Hepatocyte (in vitro differentiated cells): Measurements from ENCODE around the gene VTA1. TPM values are rescaled to one million over a fixed set of nuclear protein-coding genes. Genes with fewer than 3 reads are reported as not detected.

Experiments used
- DNase-seq: peaks from one replicate; pipeline ENCODE4 v3.0.0-alpha.2; 2016; ENCODE audit warnings: low spot score
- H2AFZ ChIP-seq: fragments of 200-600 bp; sonication (generic); 2 replicates; pipeline ENCODE4 v1.6.0; 2016; ENCODE audit warnings: antibody characterized with exemption, mild to moderate bottlenecking
- H3K27ac ChIP-seq: fragments of 200-600 bp; sonication (generic); 2 replicates; pipeline ENCODE4 v1.5.1; 2016; ENCODE audit warnings: mild to moderate bottlenecking
- H3K27me3 ChIP-seq: fragments of 200-600 bp; sonication (generic); 2 replicates; pipeline ENCODE4 v1.6.1; 2016
- H3K36me3 ChIP-seq: fragments of 200-600 bp; sonication (generic); replicated peaks from 2 replicates; pipeline ENCODE4 v1.5.1; 2016; ENCODE audit warnings: low read depth; ENCODE audit not compliant: insufficient read depth
- H3K4me1 ChIP-seq: fragments of 200-600 bp; sonication (generic); 2 replicates; pipeline ENCODE4 v1.5.1; 2016; ENCODE audit warnings: mild to moderate bottlenecking, moderate library complexity; ENCODE audit not compliant: insufficient read depth
- H3K4me2 ChIP-seq: fragments of 200-600 bp; sonication (generic); 2 replicates; pipeline ENCODE4 v1.6.0; 2016
- H3K4me3 ChIP-seq: fragments of 200-600 bp; sonication (generic); 2 replicates; pipeline ENCODE4 v1.5.1; 2016; ENCODE audit warnings: mild to moderate bottlenecking
- H3K79me2 ChIP-seq: fragments of 200-600 bp; sonication (generic); 2 replicates; pipeline ENCODE4 v1.6.0; 2017; ENCODE audit warnings: mild to moderate bottlenecking
- H3K9me2 ChIP-seq: fragments of 200-600 bp; sonication (generic); replicated peaks from 2 replicates; pipeline ENCODE4 v1.6.0; 2017; ENCODE audit warnings: mild to moderate bottlenecking; ENCODE audit not compliant: insufficient read depth
- H3K9me3 ChIP-seq: fragments of 200-600 bp; sonication (generic); 2 replicates; pipeline ENCODE4 v1.5.1; 2016; ENCODE audit warnings: low read depth, mild to moderate bottlenecking
- H4K20me1 ChIP-seq: fragments of 200-600 bp; sonication (generic); 2 replicates; pipeline ENCODE4 v1.6.0; 2016; ENCODE audit warnings: mild to moderate bottlenecking; ENCODE audit not compliant: insufficient read depth, poor library complexity, severe bottlenecking
- EZH2 ChIP-seq: fragments of 200-600 bp; sonication (generic); IDR thresholded peaks from 2 replicates; pipeline ENCODE4 v1.6.1; 2016; ENCODE audit warnings: antibody characterized with exemption, mild to moderate bottlenecking, borderline replicate concordance
- EZH2phosphoT487 ChIP-seq: fragments of 200-600 bp; sonication (generic); IDR thresholded peaks from one replicate; pipeline ENCODE4 v1.6.1; 2018; ENCODE audit warnings: antibody characterized with exemption, mild to moderate bottlenecking, low read depth, moderate library complexity; ENCODE audit not compliant: unreplicated experiment, severe bottlenecking
- WGBS: methylation state at CpG from one replicate; pipeline ENCODE4 v1.1.6; 2016; ENCODE audit warnings: low lambda C conversion rate; ENCODE audit errors: missing lambda C conversion rate; 5-methylcytosine and 5-hydroxymethylcytosine counted together
- polyA plus RNA-seq: library from polyadenylated mRNA; unstranded; fragments of >200 nt; fragmentation: Nextera tagmentation; extraction: Ambion mirVana; gene quantifications from 2 replicates; pipeline ENCODE4 v1.2.1, GENCODE V29; 2016
- total RNA-seq: library from RNA; depleted of rRNA; stranded (reverse); fragments of >200 nt; gene quantifications from 2 replicates; pipeline ENCODE4 v1.2.3, GENCODE V29; 2014
- TF ChIP-seq, protein P1 (sequence below): fragments of 200-600 bp; sonication (generic); IDR thresholded peaks from 2 replicates; pipeline ENCODE4 v1.5.1; 2016; ENCODE audit warnings: antibody characterized with exemption, mild to moderate bottlenecking; ENCODE audit not compliant: poor library complexity

The VTA1 gene
- total and polyA plus RNA-seq, 2 experiments from 2014 or later, result 77.6 to 99.2 TPM

DNA sequence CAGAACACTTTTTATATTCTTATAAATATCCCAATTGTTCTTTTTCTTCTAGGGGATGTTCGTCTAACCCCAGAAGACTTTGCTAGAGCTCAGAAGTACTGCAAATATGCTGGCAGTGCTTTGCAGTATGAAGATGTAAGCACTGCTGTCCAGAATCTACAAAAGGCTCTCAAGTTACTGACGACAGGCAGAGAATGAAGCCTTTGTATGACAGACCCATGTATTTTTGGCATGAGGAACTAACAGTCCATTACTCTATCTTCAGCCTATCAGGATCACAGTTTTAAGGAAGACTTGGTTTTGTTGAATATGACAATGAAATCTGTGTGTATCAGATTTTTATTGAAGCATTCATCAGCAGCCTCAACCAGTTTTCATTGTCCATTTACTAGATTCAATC is 71.4 kb downstream of the VTA1 start:
- Histone ChIP-seq H3K27ac (no peak overlapping the region), H4K20me1 (no peaks in the 10 kb centered on the region), H3K79me2 (no peaks in the 10 kb centered on the region), H3K36me3 (no peaks in the 10 kb centered on the region), H3K9me2 (no peaks in the 10 kb centered on the region), H3K4me3 (no peak overlapping the region), H3K4me1 (no peaks in the 10 kb centered on the region), H3K9me3 (no peaks in the 10 kb centered on the region), H2AFZ (no peak overlapping the region), H3K27me3 (no peaks in the 10 kb centered on the region), H3K4me2 (no peak overlapping the region)
- no peak for DNase-seq
- TF ChIP-seq, protein P1, sequence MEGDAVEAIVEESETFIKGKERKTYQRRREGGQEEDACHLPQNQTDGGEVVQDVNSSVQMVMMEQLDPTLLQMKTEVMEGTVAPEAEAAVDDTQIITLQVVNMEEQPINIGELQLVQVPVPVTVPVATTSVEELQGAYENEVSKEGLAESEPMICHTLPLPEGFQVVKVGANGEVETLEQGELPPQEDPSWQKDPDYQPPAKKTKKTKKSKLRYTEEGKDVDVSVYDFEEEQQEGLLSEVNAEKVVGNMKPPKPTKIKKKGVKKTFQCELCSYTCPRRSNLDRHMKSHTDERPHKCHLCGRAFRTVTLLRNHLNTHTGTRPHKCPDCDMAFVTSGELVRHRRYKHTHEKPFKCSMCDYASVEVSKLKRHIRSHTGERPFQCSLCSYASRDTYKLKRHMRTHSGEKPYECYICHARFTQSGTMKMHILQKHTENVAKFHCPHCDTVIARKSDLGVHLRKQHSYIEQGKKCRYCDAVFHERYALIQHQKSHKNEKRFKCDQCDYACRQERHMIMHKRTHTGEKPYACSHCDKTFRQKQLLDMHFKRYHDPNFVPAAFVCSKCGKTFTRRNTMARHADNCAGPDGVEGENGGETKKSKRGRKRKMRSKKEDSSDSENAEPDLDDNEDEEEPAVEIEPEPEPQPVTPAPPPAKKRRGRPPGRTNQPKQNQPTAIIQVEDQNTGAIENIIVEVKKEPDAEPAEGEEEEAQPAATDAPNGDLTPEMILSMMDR, result no peak
- TF ChIP-seq EZH2phosphoT487 (no peak), EZH2 (no peak)
- 89% methylated on average over 2 of the region's 2 CpGs for WGBS

DNA sequence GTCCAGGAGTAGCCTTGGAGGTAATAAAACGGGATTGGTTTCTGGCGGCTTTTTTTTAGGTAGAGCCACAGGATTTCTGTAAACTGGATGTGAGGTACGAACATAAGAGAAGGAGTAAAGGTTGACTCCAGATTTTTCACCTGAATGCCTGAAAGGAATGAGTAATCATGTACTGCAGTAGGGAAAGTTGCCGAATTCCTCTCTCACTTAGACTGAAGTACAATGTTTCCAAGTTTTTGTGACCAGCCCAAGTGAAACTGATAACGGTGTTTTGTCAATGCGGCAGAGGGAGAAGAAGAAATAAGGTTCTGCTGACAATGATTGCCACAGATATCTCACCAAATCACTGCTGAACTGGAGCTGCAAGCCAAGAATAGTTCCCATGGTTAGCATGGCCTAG is 75.0 kb downstream of the VTA1 start:
- no peak for DNase-seq
- H3K4me2 ChIP-seq, result no peak overlapping the region
- no peaks in the 10 kb centered on the region for H4K20me1 ChIP-seq
- no peaks in the 10 kb centered on the region for H3K27me3 ChIP-seq
- H3K36me3 ChIP-seq, result no peaks in the 10 kb centered on the region
- no peaks in the 10 kb centered on the region for H3K9me2 ChIP-seq
- H3K4me3 ChIP-seq, result no peak overlapping the region
- no peak overlapping the region for H2AFZ ChIP-seq
- WGBS, result 87% methylated on average over 6 of the region's 6 CpGs
- no peaks in the 10 kb centered on the region for H3K9me3 ChIP-seq
- H3K79me2 ChIP-seq, result no peaks in the 10 kb centered on the region
- H3K4me1 ChIP-seq, result no peaks in the 10 kb centered on the region
- H3K27ac ChIP-seq, result no peak overlapping the region
- TF ChIP-seq EZH2 (no peak), EZH2phosphoT487 (no peak)
- TF ChIP-seq, protein P1, result no peak

DNA sequence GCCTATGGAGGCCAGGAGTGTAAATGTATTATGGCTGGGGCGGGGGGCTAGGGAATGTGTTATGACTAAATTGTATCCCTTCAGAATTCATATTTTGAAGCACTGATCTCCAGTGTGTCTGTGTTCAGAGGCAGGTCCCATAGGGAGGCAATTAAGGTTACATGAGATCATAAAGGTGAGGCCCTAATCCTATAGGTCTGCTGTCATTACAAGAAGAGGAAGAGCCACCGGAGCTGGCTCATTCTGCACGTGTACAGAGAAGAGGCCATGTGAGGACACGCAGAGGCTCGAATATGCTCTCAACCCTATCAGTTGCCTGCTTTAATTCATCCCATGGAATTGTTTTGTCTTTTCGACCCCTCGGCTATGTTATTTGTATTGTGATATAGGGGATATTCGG is 76.9 kb downstream of the VTA1 start:
- 88% methylated on average over 8 of the region's 8 CpGs for WGBS
- no peaks in the 10 kb centered on the region for H3K4me1 ChIP-seq
- no peaks in the 10 kb centered on the region for H3K79me2 ChIP-seq
- no peak overlapping the region for H3K4me3 ChIP-seq
- H3K27ac ChIP-seq, result no peak overlapping the region
- H4K20me1 ChIP-seq, result no peaks in the 10 kb centered on the region
- no peak overlapping the region for H3K4me2 ChIP-seq
- no peaks in the 10 kb centered on the region for H3K36me3 ChIP-seq
- no peak overlapping the region for H2AFZ ChIP-seq
- DNase-seq, result no peak
- no peaks in the 10 kb centered on the region for H3K9me2 ChIP-seq
- TF ChIP-seq EZH2, result no peak
- TF ChIP-seq, protein P1, result no peak
- no peak for TF ChIP-seq EZH2phosphoT487
- no peaks in the 10 kb centered on the region for H3K9me3 ChIP-seq
- H3K27me3 ChIP-seq, result no peaks in the 10 kb centered on the region

DNA sequence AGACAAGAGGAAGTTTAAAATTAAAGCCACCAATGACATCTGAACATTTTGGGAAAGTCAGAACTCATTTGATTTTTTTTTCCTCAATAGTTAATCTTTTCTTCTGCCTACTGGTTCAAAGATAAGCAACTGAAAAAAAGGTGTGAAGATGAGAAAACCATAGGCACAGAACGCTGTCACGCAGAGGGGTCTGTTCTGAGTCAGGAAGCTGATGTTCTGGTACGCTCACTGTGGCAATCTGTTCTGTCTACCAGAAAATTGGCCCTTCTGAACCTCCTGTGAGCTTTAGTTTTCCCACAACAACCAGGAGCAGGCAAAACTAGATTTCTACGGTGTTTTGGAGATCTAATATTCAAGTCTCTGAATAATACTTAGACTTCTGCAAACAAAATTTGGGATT is 78.1 kb downstream of the VTA1 start:
- no peak overlapping the region for H3K4me2 ChIP-seq
- no peak for DNase-seq
- H3K27ac ChIP-seq, result no peak overlapping the region
- no peaks in the 10 kb centered on the region for H4K20me1 ChIP-seq
- H3K4me1 ChIP-seq, result no peaks in the 10 kb centered on the region
- H3K4me3 ChIP-seq, result no peak overlapping the region
- no peak for TF ChIP-seq EZH2
- TF ChIP-seq EZH2phosphoT487, result no peak
- TF ChIP-seq, protein P1, result no peak
- no peaks in the 10 kb centered on the region for H3K9me3 ChIP-seq
- no peaks in the 10 kb centered on the region for H3K27me3 ChIP-seq
- H3K9me2 ChIP-seq, result no peaks in the 10 kb centered on the region
- no peak overlapping the region for H2AFZ ChIP-seq
- H3K79me2 ChIP-seq, result no peaks in the 10 kb centered on the region
- 68% methylated on average over 4 of the region's 4 CpGs for WGBS
- no peaks in the 10 kb centered on the region for H3K36me3 ChIP-seq
